Left kidney (tissue), 2 donors: Measurements from ENCODE around the gene RFX8. TPM values are rescaled to one million over a fixed set of nuclear protein-coding genes. Genes with fewer than 3 reads are reported as not detected.

Experiments
- DNase-seq: peaks from one replicate; pipeline ENCODE4 v3.0.0-alpha.2; 2013
- polyA plus RNA-seq: library from polyadenylated mRNA; unstranded; fragments of 120-200 nt; gene quantifications from one replicate; pipeline ENCODE4 v1.2.1, GENCODE V29; 2013; ENCODE audit not compliant: insufficient read length

RFX8 gene
- polyA plus RNA-seq, 1 donor = 0.98 TPM

DNA sequence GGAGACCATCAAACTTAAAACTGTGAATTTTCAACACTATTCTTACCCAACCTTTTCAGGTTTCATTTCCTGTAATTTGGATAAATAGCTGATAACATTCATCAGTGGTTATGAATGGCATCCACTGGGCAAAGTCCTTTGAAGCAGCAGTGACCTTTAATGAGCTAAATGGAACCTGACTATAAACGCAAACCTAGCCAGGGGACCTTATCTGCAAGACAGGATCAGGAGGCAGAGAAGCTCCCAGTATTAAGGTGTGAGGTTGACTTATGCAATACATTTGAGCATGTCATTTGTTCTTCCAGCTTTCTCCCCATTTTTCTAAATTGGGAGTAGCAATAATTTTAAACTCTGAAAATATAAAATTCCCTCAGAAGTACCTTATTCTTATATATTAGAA lies 126.0 kb downstream of the RFX8 start:
- DNase-seq = no peak

Other genes starting within 250 kb of the RFX8 start
- gene CNOT11, start 222.2 kb downstream of the RFX8 start, polyA plus RNA-seq = 67.0 TPM
- 72.1 TPM for gene RNF149, start 166.4 kb downstream of the RFX8 start, polyA plus RNA-seq
- gene CREG2, start 87.6 kb downstream of the RFX8 start, polyA plus RNA-seq = 0.65 TPM
- gene MAP4K4, start 222.6 kb upstream of the RFX8 start, polyA plus RNA-seq = 88.4 TPM